ENCODE measurements around the gene SHISA7.

- TF ChIP-seq CTCF (IDR thresholded peaks at IDR 0.05; ENCODE audit: low read depth, low read length) = no peak
- TF ChIP-seq POLR2A (IDR thresholded peaks at IDR 0.05; ENCODE audit: extremely low read depth, insufficient read length) = no peak
- TF ChIP-seq MAX (IDR thresholded peaks at IDR 0.05; ENCODE audit: low read depth, low read length) = no peak
These were observed 10.6 kb upstream of the SHISA7 start for GRCh38 chr19:55453511-55454260.
